ENCODE data around the gene LYPD8. TPM values are rescaled to one million over a fixed set of nuclear protein-coding genes. Genes with fewer than 3 reads are reported as not detected.

Gene LYPD8
- total and polyA plus RNA-seq, 4 donors, result 1.4 to 4.8 TPM; not detected in 2

DNA sequence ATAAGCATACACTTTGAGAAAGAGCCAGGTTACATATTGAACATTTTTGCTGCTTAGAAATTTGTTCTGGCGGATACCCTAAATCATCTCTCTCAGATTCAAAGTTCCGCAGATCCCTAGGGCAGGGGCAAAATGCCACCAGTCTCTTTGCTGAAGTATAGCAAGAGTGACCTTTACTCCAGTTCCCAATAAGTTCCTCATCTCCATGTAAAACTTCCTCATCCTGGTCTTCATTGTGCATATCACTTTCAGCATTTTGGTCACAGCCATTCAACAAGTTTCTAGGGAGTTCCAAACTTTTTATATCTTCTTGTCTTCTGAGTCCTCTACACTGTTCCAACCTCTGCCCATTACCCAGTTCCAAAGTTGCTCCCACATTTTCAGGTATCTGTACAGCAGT is 23.3 kb upstream of the LYPD8 start:
- Histone ChIP-seq H3K36me3 (ENCODE audit: control insufficient read depth in 1 of 2, insufficient read depth in 2 of 2, low read length in 1 of 2) (no peaks in the 10 kb centered on the region), H3K4me1 (ENCODE audit: control insufficient read depth in 1 of 2, insufficient read depth in 2 of 2, low read length in 2 of 2) (no peaks in the 10 kb centered on the region), H3K9me3 (ENCODE audit: control insufficient read depth, low read length) (peaks cover 2% of the 10 kb centered on the region), H3K27ac (ENCODE audit: low read depth in 1 of 2, low read length in 2 of 2) (no peak overlapping the region), H3K27me3 (ENCODE audit: control insufficient read depth in 1 of 2, insufficient read depth in 2 of 2, low read length in 1 of 2) (no peaks in the 10 kb centered on the region), H3K4me3 (ENCODE audit: low read length in 2 of 2) (no peak overlapping the region)
- intact Hi-C loops (cut with DNase I), result no loop called here
- DNase-seq, result no peak
- WGBS, 2 donors, result 80 to 85% methylated on average over 2 of the region's 2 CpGs
- ATAC-seq (ENCODE audit: low FRiP score), result no peak

DNA sequence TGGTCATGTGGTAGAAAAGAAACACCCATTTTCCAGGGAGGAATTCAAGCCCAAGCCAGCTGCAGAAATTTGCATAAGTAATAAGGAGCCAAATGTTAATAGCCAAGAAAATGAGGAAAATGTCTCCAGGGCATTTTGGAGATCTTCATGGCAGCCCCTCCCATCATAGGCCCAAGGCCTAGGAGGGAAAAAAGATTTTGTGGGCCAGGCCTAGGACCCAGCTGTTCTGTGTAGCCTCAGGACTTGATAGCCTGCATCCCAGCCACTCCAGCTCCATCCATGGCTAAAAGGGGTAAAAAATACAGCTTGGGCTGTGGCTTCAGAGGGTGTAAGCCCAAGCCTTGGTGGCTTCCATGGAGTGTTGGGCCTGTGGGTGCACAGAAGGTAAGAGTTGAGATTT is 21.4 kb upstream of the LYPD8 start:
- no peak for ATAC-seq (ENCODE audit: low FRiP score)

DNA sequence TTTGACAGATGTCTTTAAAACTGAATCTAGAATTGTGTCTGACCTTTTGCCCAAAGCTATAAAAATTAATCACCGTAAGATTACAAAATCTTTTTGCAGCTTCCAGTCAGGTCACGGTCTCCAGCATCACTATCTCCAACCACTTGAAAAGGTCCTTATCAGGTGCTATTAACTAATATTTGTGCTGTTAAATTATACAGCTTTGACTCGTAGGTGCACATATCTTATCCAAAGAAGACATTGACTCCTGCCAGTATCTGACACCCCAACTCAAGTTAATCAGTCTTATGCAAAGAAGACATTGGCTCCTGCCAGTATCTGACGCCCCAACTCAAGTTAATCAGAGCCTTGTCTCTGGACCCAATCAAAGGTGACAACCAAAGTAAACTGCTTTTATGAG is 19.9 kb upstream of the LYPD8 start:
- WGBS, 2 donors, result 77% methylated on average over 4 of the region's 4 CpGs
- no peaks in the 10 kb centered on the region for H3K36me3 ChIP-seq (ENCODE audit: control insufficient read depth in 1 of 2, insufficient read depth in 2 of 2, low read length in 1 of 2)
- no peaks in the 10 kb centered on the region for H3K4me1 ChIP-seq (ENCODE audit: control insufficient read depth in 1 of 2, insufficient read depth in 2 of 2, low read length in 2 of 2)
- no peak overlapping the region for H3K27ac ChIP-seq (ENCODE audit: low read depth in 1 of 2, low read length in 2 of 2)
- DNase-seq (no peak), ATAC-seq (ENCODE audit: low FRiP score) (no peak)
- H3K9me3 ChIP-seq (ENCODE audit: control insufficient read depth, low read length), result peaks cover 2% of the 10 kb centered on the region
- no peaks in the 10 kb centered on the region for H3K27me3 ChIP-seq (ENCODE audit: control insufficient read depth in 1 of 2, insufficient read depth in 2 of 2, low read length in 1 of 2)
- intact Hi-C loops (cut with DNase I), result no loop called here
- H3K4me3 ChIP-seq (ENCODE audit: low read length in 2 of 2), result no peak overlapping the region

More for the DNA sequence above, 21.4 kb upstream of the LYPD8 start:
- Histone ChIP-seq H3K9me3 (ENCODE audit: control insufficient read depth, low read length) (peaks cover 2% of the 10 kb centered on the region), H3K36me3 (ENCODE audit: control insufficient read depth in 1 of 2, insufficient read depth in 2 of 2, low read length in 1 of 2) (no peaks in the 10 kb centered on the region), H3K4me3 (ENCODE audit: low read length in 2 of 2) (no peak overlapping the region), H3K27ac (ENCODE audit: low read depth in 1 of 2, low read length in 2 of 2) (no peak overlapping the region), H3K27me3 (ENCODE audit: control insufficient read depth in 1 of 2, insufficient read depth in 2 of 2, low read length in 1 of 2) (no peaks in the 10 kb centered on the region), H3K4me1 (ENCODE audit: control insufficient read depth in 1 of 2, insufficient read depth in 2 of 2, low read length in 2 of 2) (no peaks in the 10 kb centered on the region)
- intact Hi-C loops (cut with DNase I), result no loop called here
- DNase-seq, result no peak

DNA sequence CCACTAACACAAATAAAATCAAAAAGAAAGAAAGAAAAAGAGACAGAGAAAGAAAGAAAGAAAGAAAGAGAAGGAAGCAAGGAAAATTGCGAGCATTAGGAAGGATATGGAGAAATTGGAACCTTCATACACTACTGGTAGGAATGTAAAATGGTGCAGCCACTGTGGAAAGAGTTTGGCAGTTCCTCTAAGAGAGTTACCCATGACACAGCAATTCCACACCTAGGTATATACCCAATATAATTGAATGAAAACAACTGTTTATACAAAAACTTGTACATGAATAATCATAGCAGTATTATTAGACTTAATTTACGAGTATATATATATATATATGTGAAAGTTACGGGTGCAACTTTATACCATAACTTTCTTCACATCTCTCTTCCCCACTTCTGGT is 4.1 kb upstream of the LYPD8 start:
- no peak overlapping the region for H3K4me3 ChIP-seq (ENCODE audit: low read length in 2 of 2)
- 71 to 79% methylated on average over 3 of the region's 3 CpGs for WGBS, 2 donors
- no peaks in the 10 kb centered on the region for H3K27me3 ChIP-seq (ENCODE audit: control insufficient read depth in 1 of 2, insufficient read depth in 2 of 2, low read length in 1 of 2)
- no peaks in the 10 kb centered on the region for H3K36me3 ChIP-seq (ENCODE audit: control insufficient read depth in 1 of 2, insufficient read depth in 2 of 2, low read length in 1 of 2)
- no peaks in the 10 kb centered on the region for H3K4me1 ChIP-seq (ENCODE audit: control insufficient read depth in 1 of 2, insufficient read depth in 2 of 2, low read length in 2 of 2)
- ATAC-seq (ENCODE audit: low FRiP score), result no peak
- peaks cover 1% of the 10 kb centered on the region for H3K9me3 ChIP-seq (ENCODE audit: control insufficient read depth, low read length)
- no peak overlapping the region for H3K27ac ChIP-seq (ENCODE audit: low read depth in 1 of 2, low read length in 2 of 2)
- intact Hi-C loops (cut with DNase I), result no loop called here
- DNase-seq, result no peak

DNA sequence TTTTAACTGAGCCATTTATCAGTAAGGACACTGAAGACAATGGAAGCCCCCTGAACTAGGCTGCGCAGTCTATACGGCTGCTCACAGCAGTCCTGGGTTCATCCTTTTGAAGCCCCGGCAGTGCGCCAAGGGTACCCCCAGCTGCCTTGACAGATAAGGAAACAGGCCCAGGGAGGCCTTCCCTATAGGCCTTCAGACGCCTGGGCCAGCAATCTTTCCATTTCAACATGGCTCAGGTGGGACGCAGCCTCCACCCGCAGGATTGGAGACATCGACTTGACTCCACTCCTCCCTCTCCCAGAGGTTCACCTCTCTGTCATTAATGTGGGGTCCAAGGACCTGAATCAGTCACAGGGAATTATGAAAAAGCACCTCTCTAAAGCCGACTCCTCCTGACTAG is 2.8 kb upstream of the LYPD8 start:
- Histone ChIP-seq H3K36me3 (ENCODE audit: control insufficient read depth in 1 of 2, insufficient read depth in 2 of 2, low read length in 1 of 2) (no peaks in the 10 kb centered on the region), H3K4me1 (ENCODE audit: control insufficient read depth in 1 of 2, insufficient read depth in 2 of 2, low read length in 2 of 2) (no peaks in the 10 kb centered on the region), H3K9me3 (ENCODE audit: control insufficient read depth, low read length) (peaks cover 1% of the 10 kb centered on the region), H3K27me3 (ENCODE audit: control insufficient read depth in 1 of 2, insufficient read depth in 2 of 2, low read length in 1 of 2) (no peaks in the 10 kb centered on the region), H3K4me3 (ENCODE audit: low read length in 2 of 2) (no peak overlapping the region), H3K27ac (ENCODE audit: low read depth in 1 of 2, low read length in 2 of 2) (no peak overlapping the region)
- intact Hi-C loops (cut with DNase I), result no loop called here
- ATAC-seq (ENCODE audit: low FRiP score), result no peak
- 82 to 87% methylated on average over 9 of the region's 9 CpGs for WGBS, 2 donors
- DNase-seq, result no peak

DNA sequence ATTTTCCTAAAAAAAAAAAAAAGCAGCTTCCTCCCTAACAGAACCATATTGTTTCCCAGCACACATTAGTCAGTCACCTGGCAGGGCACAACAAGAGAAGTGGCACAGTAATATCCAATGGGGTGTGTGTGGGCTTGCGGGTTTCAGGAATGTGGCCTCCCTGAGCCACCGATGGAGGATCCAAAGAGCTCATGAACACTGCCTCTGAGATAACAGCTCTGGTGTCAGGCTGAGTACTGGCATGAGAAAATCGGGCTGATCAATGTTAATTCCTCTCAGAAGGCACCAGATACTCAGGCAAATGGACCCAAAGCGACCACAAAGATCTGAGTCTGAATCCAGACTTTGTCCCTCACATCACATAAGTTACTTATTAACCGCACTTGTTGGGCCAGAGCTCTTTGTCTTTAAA is 2.2 kb upstream of the LYPD8 start:
- intact Hi-C loops (cut with DNase I), result no loop called here
- Histone ChIP-seq H3K27me3 (ENCODE audit: control insufficient read depth in 1 of 2, insufficient read depth in 2 of 2, low read length in 1 of 2) (no peaks in the 10 kb centered on the region), H3K9me3 (ENCODE audit: control insufficient read depth, low read length) (peaks cover 1% of the 10 kb centered on the region), H3K4me3 (ENCODE audit: low read length in 2 of 2) (no peak overlapping the region), H3K36me3 (ENCODE audit: control insufficient read depth in 1 of 2, insufficient read depth in 2 of 2, low read length in 1 of 2) (no peaks in the 10 kb centered on the region), H3K27ac (ENCODE audit: low read depth in 1 of 2, low read length in 2 of 2) (no peak overlapping the region), H3K4me1 (ENCODE audit: control insufficient read depth in 1 of 2, insufficient read depth in 2 of 2, low read length in 2 of 2) (no peaks in the 10 kb centered on the region)
- ATAC-seq (ENCODE audit: low FRiP score) (no peak), DNase-seq (no peak)
- WGBS, 2 donors, result 70 to 75% methylated on average over 5 of the region's 5 CpGs

DNA sequence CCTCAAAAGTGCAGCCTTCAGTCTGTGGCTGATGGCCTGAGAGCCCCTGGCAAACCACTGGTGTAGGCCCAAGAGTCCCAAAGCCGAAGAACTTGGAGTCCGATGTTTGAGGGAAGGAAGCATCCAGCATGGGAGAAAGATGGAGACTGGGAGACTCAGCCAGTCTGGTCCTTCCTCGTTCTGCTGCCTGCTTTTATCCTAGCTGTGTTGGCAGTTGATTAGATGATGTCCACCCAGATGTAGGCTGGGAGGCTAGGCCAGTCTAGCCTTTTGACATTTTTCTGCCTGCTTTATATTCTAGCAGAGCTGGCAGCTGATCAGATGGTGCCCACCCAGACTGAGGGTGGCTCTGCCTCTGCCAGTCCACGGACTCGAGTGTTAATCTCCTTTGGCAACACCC is 1.1 kb upstream of the LYPD8 start:
- 77 to 78% methylated on average over 5 of the region's 5 CpGs for WGBS, 2 donors
- no peak for ATAC-seq (ENCODE audit: low FRiP score)
- no peak for DNase-seq
- no peak overlapping the region for H3K27ac ChIP-seq (ENCODE audit: low read depth in 1 of 2, low read length in 2 of 2)
- H3K27me3 ChIP-seq (ENCODE audit: control insufficient read depth in 1 of 2, insufficient read depth in 2 of 2, low read length in 1 of 2), result no peaks in the 10 kb centered on the region
- no peaks in the 10 kb centered on the region for H3K4me1 ChIP-seq (ENCODE audit: control insufficient read depth in 1 of 2, insufficient read depth in 2 of 2, low read length in 2 of 2)
- H3K4me3 ChIP-seq (ENCODE audit: low read length in 2 of 2), result no peak overlapping the region
- intact Hi-C loops (cut with DNase I), result no loop called here
- H3K9me3 ChIP-seq (ENCODE audit: control insufficient read depth, low read length), result peaks cover 1% of the 10 kb centered on the region
- no peaks in the 10 kb centered on the region for H3K36me3 ChIP-seq (ENCODE audit: control insufficient read depth in 1 of 2, insufficient read depth in 2 of 2, low read length in 1 of 2)

DNA sequence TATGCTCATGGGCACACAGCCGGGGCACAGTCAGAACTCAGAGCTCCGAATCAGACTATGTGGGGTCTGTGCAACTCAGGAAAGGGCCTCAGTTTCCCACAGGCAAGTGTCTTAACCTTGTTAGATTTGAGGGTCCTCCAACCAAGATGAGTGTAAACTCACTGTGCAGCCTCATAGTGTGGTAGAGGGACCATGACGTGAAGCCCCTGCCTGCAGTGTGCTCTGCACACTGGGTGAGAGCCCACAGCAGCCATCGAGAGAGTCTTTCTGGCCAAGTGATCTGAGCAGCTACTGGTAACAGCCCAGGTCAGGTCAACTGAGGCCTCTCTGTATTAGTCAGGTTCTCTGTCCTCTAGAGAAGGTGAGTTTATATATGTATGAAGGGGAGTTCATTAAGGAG is 592 bp upstream of the LYPD8 start:
- no peak for DNase-seq
- no peak overlapping the region for H3K27ac ChIP-seq (ENCODE audit: low read depth in 1 of 2, low read length in 2 of 2)
- no peak overlapping the region for H3K4me3 ChIP-seq (ENCODE audit: low read length in 2 of 2)
- ATAC-seq (ENCODE audit: low FRiP score), result no peak
- intact Hi-C loops (cut with DNase I), result no loop called here
- H3K27me3 ChIP-seq (ENCODE audit: control insufficient read depth in 1 of 2, insufficient read depth in 2 of 2, low read length in 1 of 2), result no peaks in the 10 kb centered on the region
- peaks cover 1% of the 10 kb centered on the region for H3K9me3 ChIP-seq (ENCODE audit: control insufficient read depth, low read length)
- 73 to 74% methylated on average over 4 of the region's 4 CpGs for WGBS, 2 donors
- H3K36me3 ChIP-seq (ENCODE audit: control insufficient read depth in 1 of 2, insufficient read depth in 2 of 2, low read length in 1 of 2), result no peaks in the 10 kb centered on the region
- no peaks in the 10 kb centered on the region for H3K4me1 ChIP-seq (ENCODE audit: control insufficient read depth in 1 of 2, insufficient read depth in 2 of 2, low read length in 2 of 2)

DNA sequence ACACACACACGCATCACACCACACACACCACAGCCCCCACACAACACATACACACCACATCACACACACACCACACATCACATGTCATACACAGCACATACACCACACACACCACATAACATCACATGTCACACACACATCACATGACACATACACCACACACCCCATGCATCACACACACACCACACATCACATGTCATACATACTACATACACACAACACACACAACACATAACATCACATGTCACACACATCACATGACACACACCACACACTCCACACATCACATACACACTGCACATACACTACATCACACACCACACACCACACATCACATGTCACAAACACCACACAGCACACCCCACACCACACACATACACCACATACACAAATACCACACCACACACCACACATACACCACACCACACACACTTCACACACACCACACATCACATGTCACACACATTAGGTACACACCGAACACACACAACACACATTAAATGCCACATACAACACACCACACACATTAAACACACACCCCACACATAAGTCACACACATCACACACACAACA is 1.8 kb downstream of the LYPD8 start:
- ATAC-seq (ENCODE audit: low FRiP score) (no peak), DNase-seq (no peak)
- no peaks in the 10 kb centered on the region for H3K4me1 ChIP-seq (ENCODE audit: control insufficient read depth in 1 of 2, insufficient read depth in 2 of 2, low read length in 2 of 2)
- no peak overlapping the region for H3K4me3 ChIP-seq (ENCODE audit: low read length in 2 of 2)
- no peaks in the 10 kb centered on the region for H3K27me3 ChIP-seq (ENCODE audit: control insufficient read depth in 1 of 2, insufficient read depth in 2 of 2, low read length in 1 of 2)
- no peak overlapping the region for H3K27ac ChIP-seq (ENCODE audit: low read depth in 1 of 2, low read length in 2 of 2)
- 96 to 98% methylated on average over 2 of the region's 2 CpGs for WGBS, 2 donors
- H3K9me3 ChIP-seq (ENCODE audit: control insufficient read depth, low read length), result no peaks in the 10 kb centered on the region
- intact Hi-C loops (cut with DNase I), result no loop called here
- no peaks in the 10 kb centered on the region for H3K36me3 ChIP-seq (ENCODE audit: control insufficient read depth in 1 of 2, insufficient read depth in 2 of 2, low read length in 1 of 2)
